Measurements from ENCODE around the gene CCDC80.
A peak's percentile ranks its signal among the peaks of the same experiment; 100 is the strongest.
"Not testable (repeated sequence)": the region's sequence is repeated elsewhere in the genome, so short reads cannot be mapped to it uniquely, and the experiment has no call there.

The CCDC80 gene

GRCh38 chr3:112583105-112583504 lies 57.8 kb downstream of the CCDC80 start:
- DNase-seq (ENCODE audit: low read depth), result no peak

- DNase-seq (ENCODE audit: low read depth), result peak; percentile 7
Measured at GRCh38 chr3:112582244-112582874, 58.6 kb downstream of the CCDC80 start.

DNA sequence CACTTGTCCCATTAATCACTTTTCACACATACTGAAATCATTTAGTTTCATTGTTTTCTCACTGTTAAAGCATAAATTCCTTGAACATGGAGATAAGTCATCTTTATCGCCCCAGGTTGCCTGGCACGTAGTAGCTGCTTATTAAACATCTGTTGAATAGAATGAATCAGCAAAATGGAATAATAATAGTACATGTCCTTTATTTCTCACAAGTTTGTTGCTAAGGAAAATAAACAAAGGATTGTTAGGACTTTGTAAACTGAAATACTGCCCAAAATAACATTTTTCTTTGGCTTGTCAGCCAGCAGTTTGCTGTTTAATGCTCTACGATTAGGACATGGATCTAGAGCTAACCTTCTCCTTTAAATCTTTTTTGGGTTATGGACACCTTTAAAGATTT lies 61.2 kb downstream of the CCDC80 start:
- no peak for DNase-seq (ENCODE audit: low read depth)

- no peak for DNase-seq (ENCODE audit: low read depth)
Measured at GRCh38 chr3:112579232-112579631, 61.7 kb downstream of the CCDC80 start.

DNA sequence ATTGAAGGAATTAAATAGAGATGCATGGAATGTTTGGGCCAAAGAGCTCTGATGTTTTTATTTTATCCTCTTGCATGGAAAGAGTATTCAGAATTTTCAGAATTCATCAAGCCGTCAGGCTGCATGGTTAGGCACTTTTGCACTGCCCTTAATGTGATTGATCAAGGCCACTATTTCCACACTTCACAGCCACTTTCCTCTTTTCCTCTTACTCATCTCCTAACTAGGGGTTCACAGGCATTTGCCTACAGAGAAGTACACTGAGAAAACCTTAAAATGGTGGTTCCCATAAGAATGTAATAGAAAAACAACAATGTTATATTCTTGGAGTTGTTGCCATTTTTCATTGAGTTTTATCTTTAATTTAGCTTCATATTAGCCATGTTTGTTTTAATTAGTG lies 68.2 kb downstream of the CCDC80 start:
- DNase-seq (ENCODE audit: low read depth), result no peak

DNA sequence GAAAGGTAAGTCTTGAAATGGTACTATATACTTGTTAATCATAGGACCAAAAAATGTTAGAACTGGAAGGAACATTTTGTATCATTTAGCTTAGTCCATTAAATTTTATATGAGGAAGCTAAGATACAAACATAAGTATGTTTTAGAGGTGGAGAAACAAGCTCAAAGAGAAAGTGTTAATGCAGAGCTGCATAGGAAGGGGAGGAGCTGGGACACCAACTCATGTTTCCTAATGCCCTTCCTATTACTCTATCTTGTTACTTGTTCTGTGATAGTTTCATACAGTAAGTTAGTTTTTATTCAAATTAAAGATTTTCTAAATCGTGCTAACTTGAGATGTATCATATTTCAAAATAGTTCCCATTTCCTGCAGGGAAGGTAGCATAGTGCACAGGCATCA lies 71.7 kb downstream of the CCDC80 start:
- DNase-seq (ENCODE audit: low read depth), result no peak

GRCh38 chr3:112568642-112569041 lies 72.3 kb downstream of the CCDC80 start:
- DNase-seq (ENCODE audit: low read depth), result no peak

GRCh38 chr3:112564940-112565305 lies 76.0 kb downstream of the CCDC80 start:
- DNase-seq (ENCODE audit: low read depth), result no peak

DNA sequence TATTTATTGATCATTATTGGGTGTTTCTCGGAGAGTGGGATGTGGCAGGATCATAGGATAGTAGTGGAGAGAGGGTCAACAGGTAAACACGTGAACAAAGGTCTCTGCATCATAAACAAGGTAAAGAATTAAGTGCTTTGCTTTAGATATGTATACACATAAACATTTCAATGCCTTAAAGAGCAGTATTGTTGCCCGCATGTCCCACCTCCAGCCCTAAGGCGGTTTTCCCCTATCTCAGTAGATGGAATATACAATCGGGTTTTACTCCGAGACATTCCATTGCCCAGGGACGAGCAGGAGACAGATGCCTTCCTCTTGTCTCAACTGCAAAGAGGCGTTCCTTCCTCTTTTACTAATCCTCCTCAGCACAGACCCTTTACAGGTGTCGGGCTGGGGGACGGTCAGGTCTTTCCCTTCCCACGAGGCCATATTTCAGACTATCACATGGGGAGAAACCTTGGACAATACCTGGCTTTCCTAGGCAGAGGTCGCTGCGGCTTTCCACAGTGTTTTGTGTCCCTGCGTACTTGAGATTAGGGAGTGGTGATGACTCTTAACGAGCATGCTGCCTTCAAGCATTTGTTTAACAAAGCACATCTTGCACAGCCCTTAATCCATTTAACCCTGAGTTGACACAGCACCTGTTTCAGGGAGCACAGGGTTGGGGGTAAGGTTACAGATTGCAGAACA lies 76.5 kb downstream of the CCDC80 start:
- not testable (repeated sequence) for DNase-seq (ENCODE audit: low read depth)

- peak; percentile 98 for DNase-seq (ENCODE audit: low read depth)
Measured at GRCh38 chr3:112561734-112562529, 79.0 kb downstream of the CCDC80 start, which contains the start of the genes ATG3 and SLC35A5. Gene ATG3 (minus strand): TSS chr3:112561962. CDS start chr3:112561528, 434 bp downstream. Gene SLC35A5 (plus strand): TSS chr3:112562045. CDS start chr3:112563404, 1,359 bp downstream.

DNA sequence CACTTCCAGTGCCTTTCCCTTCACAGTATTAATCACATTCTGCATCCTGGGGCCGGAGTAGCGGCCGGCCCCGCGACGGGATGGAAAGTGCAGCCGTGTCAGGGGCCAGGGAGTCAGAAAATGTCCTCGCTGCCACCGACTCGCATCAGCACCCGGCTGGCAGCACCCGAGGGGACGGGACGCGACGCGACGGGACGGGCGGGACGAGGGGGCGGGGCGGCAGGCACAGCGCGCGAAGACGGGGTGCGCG lies 79.5 kb downstream of the CCDC80 start:
- peak; percentile 73 for DNase-seq (ENCODE audit: low read depth)

GRCh38 chr3:112560721-112561483 lies 80.0 kb downstream of the CCDC80 start:
- DNase-seq (ENCODE audit: low read depth), result peak; percentile 63

DNA sequence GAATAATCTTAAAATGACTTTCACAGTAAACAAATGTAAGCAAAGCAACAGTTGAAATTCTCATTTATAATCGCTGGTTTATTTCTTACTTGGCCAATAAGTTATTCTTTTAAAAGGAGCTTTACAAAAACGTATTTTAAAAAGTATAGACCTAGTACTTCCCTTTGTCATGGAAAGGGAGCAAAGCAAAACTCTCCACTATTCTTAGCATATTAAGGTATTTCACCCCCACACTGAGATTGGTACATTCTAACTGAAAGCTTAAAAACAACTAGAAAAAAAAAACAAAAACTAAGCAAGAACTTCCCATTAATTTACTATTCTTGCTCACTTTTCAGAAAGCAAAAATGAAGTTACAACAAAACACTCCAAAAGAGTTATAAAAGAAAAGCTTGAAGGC lies 80.6 kb downstream of the CCDC80 start:
- no peak for DNase-seq (ENCODE audit: low read depth)

GRCh38 chr3:112557976-112558375 lies 83.0 kb downstream of the CCDC80 start:
- DNase-seq (ENCODE audit: low read depth), result no peak

GRCh38 chr3:112555535-112556170 lies 85.3 kb downstream of the CCDC80 start:
- DNase-seq (ENCODE audit: low read depth), result no peak

DNA sequence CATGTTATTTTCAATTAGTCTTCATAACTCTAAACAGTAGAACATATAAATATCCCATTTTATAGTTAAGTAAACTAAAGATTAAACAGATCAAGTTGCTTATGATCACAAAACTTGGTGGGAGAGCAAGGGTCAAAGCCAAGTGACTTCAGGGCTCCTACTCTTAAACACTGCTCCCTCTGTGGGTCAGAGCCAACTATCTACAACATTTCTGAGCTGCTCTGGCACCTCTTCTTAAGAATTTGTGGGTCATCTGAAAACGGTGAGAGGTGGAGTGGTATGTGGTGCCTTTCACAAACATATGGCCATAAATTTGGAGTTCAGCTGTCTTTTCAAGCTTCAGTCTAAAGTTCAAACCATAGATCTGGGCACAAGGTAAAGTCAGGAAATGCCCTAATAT lies 90.1 kb downstream of the CCDC80 start:
- DNase-seq (ENCODE audit: low read depth), result no peak
